Measurements from ENCODE around the gene NAA40.

NAA40 gene

GRCh38 chr11:63913866-63914830, 24.7 kb upstream of the NAA40 start:
- DNase-seq: no peak

- no peak for DNase-seq
Measured at GRCh38 chr11:63914896-63915691, 23.7 kb upstream of the NAA40 start.

GRCh38 chr11:63915961-63916836, 22.6 kb upstream of the NAA40 start:
- no peak for DNase-seq

- DNase-seq: peak; percentile 56
Measured at GRCh38 chr11:63916837-63917691, 21.7 kb upstream of the NAA40 start, which contains the start of gene RCOR2. RCOR2 (minus strand) TSS chr11:63917164; CDS start chr11:63916456, 708 bp downstream.

GRCh38 chr11:63917692-63918506, 20.9 kb upstream of the NAA40 start:
- no peak for DNase-seq

- DNase-seq: no peak
Measured at GRCh38 chr11:63918507-63919191, 20.2 kb upstream of the NAA40 start.

GRCh38 chr11:63919267-63920125, 19.3 kb upstream of the NAA40 start:
- DNase-seq: no peak

- DNase-seq: no peak
Measured at GRCh38 chr11:63920126-63920938, 18.5 kb upstream of the NAA40 start.

GRCh38 chr11:63920939-63921417, 17.8 kb upstream of the NAA40 start:
- no peak for DNase-seq

GRCh38 chr11:63922673-63923192, 16.1 kb upstream of the NAA40 start:
- no peak for DNase-seq

GRCh38 chr11:63923319-63923718, 15.5 kb upstream of the NAA40 start:
- DNase-seq: no peak

GRCh38 chr11:63929616-63930015, 9.2 kb upstream of the NAA40 start:
- no peak for DNase-seq

GRCh38 chr11:63931045-63931444, 7.8 kb upstream of the NAA40 start:
- DNase-seq: no peak

- no peak for DNase-seq
Measured at GRCh38 chr11:63931876-63932275, 6.9 kb upstream of the NAA40 start.

GRCh38 chr11:63933459-63933858, 5.3 kb upstream of the NAA40 start:
- DNase-seq: no peak

GRCh38 chr11:63937713-63938478, 906 bp upstream of the NAA40 start:
- DNase-seq: no peak

- DNase-seq: no peak
Measured at GRCh38 chr11:63939397-63939891, 642 bp downstream of the NAA40 start.

Data from NCI-H1048 (cell line).